HepG2 (cell line): ENCODE measurements around the gene RPL27A. TPM values are rescaled to one million over a fixed set of nuclear protein-coding genes. Genes with fewer than 3 reads are reported as not detected.
A peak's percentile ranks its signal among the peaks of the same experiment; 100 is the strongest.

Experiments
- AHDC1 ChIP-seq: sonication (generic); formaldehyde crosslinking; IDR thresholded peaks from 2 replicates; pipeline ENCODE4 v1.5.1; 2020; ENCODE audit warnings: mild to moderate bottlenecking, missing genetic modification reagents, borderline replicate concordance
- ATF4 ChIP-seq, 2 experiments: fragments of 450-650 bp in 1 of 2; sonication (generic) in 1 of 2; formaldehyde crosslinking; IDR thresholded peaks; 2 replicates each; pipeline versions ENCODE4 v1.5.0 to v1.8.0; 2020 to 2022; ENCODE audit warnings: mild to moderate bottlenecking in 1 of 2, missing genetic modification reagents in 1 of 2
- IKZF5 ChIP-seq: IDR thresholded peaks from 2 replicates; pipeline ENCODE4 v1.6.1; 2018; ENCODE audit warnings: missing genetic modification reagents, mild to moderate bottlenecking, missing compliant biosample characterization
- KMT2B ChIP-seq: IDR thresholded peaks from 2 replicates; pipeline ENCODE4 v1.6.1; 2016; ENCODE audit warnings: missing genetic modification reagents, missing compliant biosample characterization
- RBFOX2 ChIP-seq: fragments of 200-400 bp; formaldehyde crosslinking; IDR thresholded peaks from 2 replicates; pipeline ENCODE4 v1.6.1; 2017; ENCODE audit warnings: low read depth, mild to moderate bottlenecking, low read length
- SAP130 ChIP-seq: IDR thresholded peaks from 2 replicates; pipeline ENCODE4 v1.6.1; 2016; ENCODE audit warnings: low read depth
- SOX13 ChIP-seq, 3 experiments: fragments of 450-650 bp in 1 of 3; sonication (generic) in 1 of 3; formaldehyde crosslinking in 1 of 3; IDR thresholded peaks in 2 of 3; conservative IDR thresholded peaks in 1 of 3; 2 replicates each; pipeline versions ENCODE4 v1.5.0 to v1.6.1; 2016 to 2020; ENCODE audit warnings: antibody characterized with exemption in 1 of 3, mild to moderate bottlenecking in 1 of 3, missing compliant biosample characterization in 1 of 3, missing genetic modification reagents in 1 of 3, moderate library complexity in 1 of 3
- TBL1XR1 ChIP-seq: fragments of 150-350 bp; IDR thresholded peaks from 2 replicates; pipeline ENCODE4 v1.6.1; 2014; ENCODE audit warnings: borderline replicate concordance, low read length; ENCODE audit not compliant: partially characterized antibody
- TEAD3 ChIP-seq: optimal IDR thresholded peaks from 2 replicates; pipeline ENCODE3; 2016; ENCODE audit warnings: borderline replicate concordance
- TFDP1 ChIP-seq: IDR thresholded peaks from 2 replicates; pipeline ENCODE4 v1.6.1; 2016; ENCODE audit warnings: missing compliant biosample characterization, missing genetic modification reagents, borderline replicate concordance
- USF2 ChIP-seq, 2 experiments: sonication (generic) in 1 of 2; formaldehyde crosslinking in 1 of 2; IDR thresholded peaks; 2 replicates each; pipeline versions ENCODE4 v1.5.1 to v1.6.1; 2011 to 2020; ENCODE audit warnings: borderline replicate concordance in 1 of 2, low read depth in 1 of 2, low read length in 1 of 2, mild to moderate bottlenecking in 1 of 2, missing genetic modification reagents in 1 of 2, moderate library complexity in 1 of 2
- ZNF12 ChIP-seq: sonication (generic); formaldehyde crosslinking; IDR thresholded peaks from 2 replicates; pipeline ENCODE4 v1.5.0; 2020; ENCODE audit warnings: missing genetic modification reagents
- ZNF331 ChIP-seq: sonication (generic); formaldehyde crosslinking; IDR thresholded peaks from 2 replicates; pipeline ENCODE4 v1.4.0; 2020; ENCODE audit warnings: missing genetic modification reagents
- ZNF441 ChIP-seq: sonication (generic); formaldehyde crosslinking; IDR thresholded peaks from 2 replicates; pipeline ENCODE4 v1.7.0; 2021; ENCODE audit warnings: missing genetic modification reagents, borderline replicate concordance
- ZNF569 ChIP-seq: sonication (generic); formaldehyde crosslinking; IDR thresholded peaks from 2 replicates; pipeline ENCODE4 v1.5.0; 2020; ENCODE audit warnings: mild to moderate bottlenecking, missing genetic modification reagents, moderate library complexity, borderline replicate concordance
- ZNF652 ChIP-seq: IDR thresholded peaks from 2 replicates; pipeline ENCODE4 v1.6.1; 2016; ENCODE audit warnings: low read depth, borderline replicate concordance
- ZSCAN9 ChIP-seq: IDR thresholded peaks from 2 replicates; pipeline ENCODE4 v1.6.1; 2016; ENCODE audit warnings: borderline replicate concordance
- polyA plus RNA-seq, 8 experiments: library from polyadenylated mRNA; depleted of rRNA in 3 of 8; stranded (reverse) in 7 of 8; unstranded in 1 of 8; fragments of >200 nt; fragmentation: Illumina TruSeq in 4 of 8; extraction: Trizol in 4 of 8; gene quantifications; 2 replicates each; pipeline versions ENCODE4 v1.2.1 to v1.2.3, GENCODE V29; 2011 to 2016; ENCODE audit warnings: low read depth in 4 of 8, missing spikeins in 1 of 8, mixed read lengths in 1 of 8; ENCODE audit not compliant: insufficient read depth in 1 of 8
- total RNA-seq, 5 experiments: library from RNA; depleted of rRNA; stranded (reverse); fragments of >200 nt; fragmentation: Illumina TruSeq; extraction: Trizol; gene quantifications; 2 replicates each; pipeline ENCODE4 v1.2.3, GENCODE V29; 2016; ENCODE audit warnings: low read depth in 1 of 5

Gene RPL27A
- total and polyA plus RNA-seq, 2 of the 13 experiments (the other 11 are each of a cell fraction or from before 2014, with no cell fraction given) = 1,531 to 2,153 TPM

- TF ChIP-seq KMT2B (CRISPR knock-in tag) = peak; percentile 41; the same call in 1 of the 2 replicates
- no peak for TF ChIP-seq TBL1XR1
- peak; percentile 70; the same call in 1 of the 2 replicates for TF ChIP-seq ZNF331
- TF ChIP-seq SAP130 = peak; percentile 87
- TF ChIP-seq RBFOX2 = no peak
- no peak for TF ChIP-seq ZNF652 (CRISPR knock-in tag)
- no peak; the same call in 1 of the 2 replicates for TF ChIP-seq SOX13 (IDR thresholded peaks at IDR 0.05)
- peak in 1 of 2 experiments; percentile 19; a peak in 1 of 4 replicates for TF ChIP-seq SOX13 (CRISPR knock-in tag; conservative IDR thresholded peaks at IDR 0.05 in 1 of 2, IDR thresholded peaks at IDR 0.05 in 1 of 2)
- TF ChIP-seq ZNF12 (CRISPR knock-in tag) = 0 out of 2 replicates have a peak, but pooled peaks have one; percentile 27
- 0 out of 2 replicates have a peak, but pooled peaks have one; percentile 33 for TF ChIP-seq IKZF5 (CRISPR knock-in tag)
- TF ChIP-seq ATF4 (CRISPR knock-in tag; IDR thresholded peaks at IDR 0.05) = no peak
- peak; percentile 50; the same call in 1 of the 2 replicates for TF ChIP-seq AHDC1
- TF ChIP-seq ZNF569 = no peak
- peak; percentile 51; the same call in 1 of the 2 replicates for TF ChIP-seq TFDP1 (CRISPR knock-in tag)
- TF ChIP-seq USF2 (IDR thresholded peaks at IDR 0.05; ENCODE audit: low read depth, low read length) = peak; percentile 15; the same call in 1 of the 2 replicates
- TF ChIP-seq USF2 (CRISPR knock-in tag; IDR thresholded peaks at IDR 0.05; ENCODE audit: borderline replicate concordance) = no peak
- peak; percentile 26 for TF ChIP-seq TEAD3
- peak; percentile 40; the same call in 1 of the 2 replicates for TF ChIP-seq ZNF441
- 0 out of 2 replicates have a peak, but pooled peaks have one; percentile 40 for TF ChIP-seq ZSCAN9
These were observed 3.6 kb upstream of the RPL27A start (continued) for GRCh38 chr11:8679006-8679405.
